ENCODE measurements around the gene COL4A2.

DNA sequence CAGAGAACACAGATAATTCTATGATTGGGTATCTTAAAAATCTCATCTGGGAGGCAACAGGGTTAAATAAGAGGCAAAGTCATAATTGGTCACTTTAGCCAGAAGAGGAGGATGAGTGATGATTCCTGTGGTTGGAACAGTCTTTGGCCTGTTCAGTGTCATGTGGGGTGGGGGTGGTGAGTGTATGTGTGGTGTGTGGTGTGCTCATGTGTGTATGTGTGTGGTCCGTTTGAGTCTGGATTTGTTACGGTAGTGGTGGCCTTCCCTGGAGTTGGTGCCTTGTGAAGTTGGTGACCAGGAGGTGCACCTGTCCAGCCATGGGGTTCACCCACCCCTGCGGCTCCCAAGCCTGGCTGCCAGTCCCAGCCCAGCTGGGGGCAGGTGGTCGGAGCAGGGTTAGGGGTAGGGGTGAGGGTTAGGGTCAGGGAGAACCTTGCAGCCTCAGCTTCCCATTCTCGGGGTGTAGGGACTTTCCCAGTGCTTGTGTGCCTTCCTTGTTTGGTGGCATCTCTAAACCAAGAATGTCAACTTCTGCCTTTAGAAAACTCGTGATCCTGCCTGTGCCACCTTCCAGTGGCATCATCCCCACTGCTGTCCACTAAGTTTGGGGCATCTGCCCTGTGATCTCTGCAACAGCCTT lies 156.9 kb downstream of the COL4A2 start:
- TF ChIP-seq CTCF (conservative IDR thresholded peaks at IDR 0.05; ENCODE audit: low read length): no peak
- no peak for TF ChIP-seq EZH2phosphoT487 (IDR thresholded peaks at IDR 0.05; ENCODE audit: borderline replicate concordance)
